Cardiac septum (tissue), 1 donor: ENCODE data around the gene CNTN4. TPM values are rescaled to one million over a fixed set of nuclear protein-coding genes. Genes with fewer than 3 reads are reported as not detected.

Source experiments
- DNase-seq: peaks from one replicate; pipeline ENCODE4 v3.0.0-alpha.2; 2020; ENCODE audit warnings: low spot score
- intact Hi-C: fragments of 100-400 bp; cut with DNase I; formaldehyde crosslinking; loops from one replicate; pipeline ENCODE4 v1.14.0; 2022
- total RNA-seq: library from RNA; stranded (reverse); fragmentation: NEBNext Ultra II Directional; extraction: Animal tissue kit (Norgen Biotek cat#: 25700); gene quantifications from one replicate; pipeline ENCODE4 v1.2.1, GENCODE V29; 2021
- donor health status: DM: no; HTN: no; CAD: no.

The CNTN4 gene
- total RNA-seq, 1 donor from 2014 or later: 2.8 TPM

DNA sequence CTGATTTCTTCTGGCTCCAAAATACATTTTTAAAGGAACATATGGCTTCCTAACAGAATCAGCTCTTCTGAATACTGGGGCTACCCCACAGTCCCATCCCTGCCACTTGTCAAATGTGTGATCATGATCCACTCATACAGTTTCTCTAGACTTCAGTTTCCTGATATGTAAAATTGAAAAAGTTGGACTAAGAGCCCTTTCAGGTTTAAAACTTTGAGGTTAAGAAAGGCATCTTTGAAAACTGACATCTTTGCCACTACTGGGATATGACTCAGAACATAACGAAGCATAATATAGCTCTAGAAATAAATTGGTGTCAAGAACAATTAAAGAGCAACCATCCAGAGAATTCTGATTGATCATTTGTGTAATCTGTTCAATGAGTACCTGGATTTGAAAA, 763.3 kb downstream of the CNTN4 start:
- no peak for DNase-seq
- intact Hi-C loops: no loop called here

DNA sequence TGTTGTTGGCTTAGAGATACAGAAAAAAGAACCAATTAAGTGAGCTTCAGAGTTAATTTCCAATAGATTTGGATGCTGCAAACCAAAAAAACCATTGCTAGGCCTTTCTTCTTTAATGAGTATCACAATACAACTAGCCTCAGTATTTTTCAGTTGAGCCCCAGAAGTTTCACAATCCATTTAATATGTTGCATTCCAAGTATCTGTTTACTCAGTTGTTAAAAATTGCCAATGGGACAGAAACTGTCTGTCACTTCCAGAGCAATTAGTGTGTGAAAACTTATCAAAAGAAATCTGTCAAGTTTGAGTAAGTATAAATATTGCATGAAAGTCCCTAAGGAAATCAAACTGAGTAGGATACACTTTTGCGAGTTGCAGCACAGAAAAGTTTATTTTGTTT, 763.7 kb downstream of the CNTN4 start:
- DNase-seq: no peak
- intact Hi-C loops: no loop called here

DNA sequence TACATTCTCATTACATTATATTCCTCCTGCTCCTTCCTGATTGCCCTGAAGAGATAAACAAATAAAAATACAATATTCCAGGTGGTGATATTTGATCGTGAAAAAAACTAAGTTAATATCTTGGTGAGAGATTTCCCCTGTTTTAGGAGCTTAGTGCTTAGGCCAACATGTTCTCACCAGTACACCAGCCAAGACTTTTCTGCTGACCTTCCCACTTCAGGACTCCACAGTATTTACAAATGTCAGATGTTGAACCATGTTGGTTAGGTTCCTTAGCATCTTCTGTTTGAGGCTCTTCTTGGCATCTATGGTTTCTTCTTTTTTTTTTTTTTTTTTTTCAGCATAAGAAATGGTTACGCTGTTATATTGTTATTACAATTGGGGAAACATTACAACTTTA, 764.5 kb downstream of the CNTN4 start:
- intact Hi-C loops: no loop called here
- DNase-seq: no peak

DNA sequence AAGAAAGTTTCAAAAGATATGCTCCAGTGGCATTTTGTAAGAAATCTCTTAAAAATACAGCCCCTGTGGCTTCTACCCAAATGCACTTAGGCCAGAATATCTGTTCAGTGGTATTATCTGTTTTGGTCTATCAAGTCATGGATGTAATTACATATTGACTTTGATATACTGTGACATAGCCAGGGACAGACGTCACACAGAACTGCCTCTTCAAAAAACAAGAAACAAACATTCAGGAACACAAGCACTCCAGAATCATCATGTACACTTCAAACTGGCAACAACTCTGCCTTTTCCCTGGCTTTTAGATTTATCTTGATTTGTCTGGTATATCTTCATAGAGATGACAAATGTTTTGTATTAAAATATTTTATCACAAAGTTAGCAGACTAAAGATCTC, 771.2 kb downstream of the CNTN4 start:
- intact Hi-C loops: no loop called here
- no peak for DNase-seq

DNA sequence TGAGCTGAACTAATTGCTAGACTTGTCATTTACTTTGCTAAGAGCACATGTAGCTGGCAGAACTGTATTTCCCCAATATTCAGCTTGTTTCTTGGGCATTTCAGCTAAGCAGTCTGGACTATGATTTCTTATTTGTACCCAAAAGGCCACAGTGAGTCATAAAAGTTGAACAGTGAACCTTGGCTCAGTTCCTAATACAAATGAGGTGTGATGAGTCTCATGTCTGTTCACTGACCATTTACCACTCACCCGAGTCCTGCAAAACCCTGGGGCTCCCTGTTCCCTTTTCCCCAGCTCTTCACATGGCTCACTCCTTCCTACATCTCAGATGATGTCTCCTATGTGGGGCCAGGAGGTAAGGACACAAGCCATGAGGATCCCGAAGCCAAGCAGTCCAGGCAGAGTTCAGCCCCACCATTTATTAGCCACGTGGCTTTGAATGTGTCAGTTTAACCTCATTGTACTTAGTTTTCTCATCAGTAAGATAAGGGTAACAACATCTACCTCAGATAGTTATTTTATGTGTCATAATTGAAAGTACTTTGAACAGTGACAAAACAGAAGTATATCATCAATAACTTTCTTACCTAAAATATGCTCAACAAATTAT, 772.2 kb downstream of the CNTN4 start:
- DNase-seq: no peak
- intact Hi-C loops: no loop called here

DNA sequence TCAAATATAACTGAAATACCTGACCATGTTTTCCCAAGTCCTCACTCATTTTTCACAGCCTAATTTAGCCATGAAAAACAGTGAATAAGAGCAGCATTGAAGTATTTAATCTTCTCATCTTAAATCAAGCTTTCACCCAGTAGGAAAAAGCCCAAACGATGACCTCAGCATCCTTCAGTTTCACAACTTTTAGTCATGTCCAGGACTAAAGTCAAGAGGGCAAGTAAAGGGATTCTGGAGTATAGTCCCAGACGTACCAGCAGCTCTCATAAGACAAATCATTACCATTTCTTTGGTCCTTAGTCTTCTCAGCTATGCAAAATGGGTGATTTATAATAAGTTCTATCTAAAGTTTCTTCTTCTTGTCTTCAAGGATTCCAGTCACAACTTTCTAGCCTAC, 774.2 kb downstream of the CNTN4 start:
- DNase-seq: no peak
- intact Hi-C loops: no loop called here

DNA sequence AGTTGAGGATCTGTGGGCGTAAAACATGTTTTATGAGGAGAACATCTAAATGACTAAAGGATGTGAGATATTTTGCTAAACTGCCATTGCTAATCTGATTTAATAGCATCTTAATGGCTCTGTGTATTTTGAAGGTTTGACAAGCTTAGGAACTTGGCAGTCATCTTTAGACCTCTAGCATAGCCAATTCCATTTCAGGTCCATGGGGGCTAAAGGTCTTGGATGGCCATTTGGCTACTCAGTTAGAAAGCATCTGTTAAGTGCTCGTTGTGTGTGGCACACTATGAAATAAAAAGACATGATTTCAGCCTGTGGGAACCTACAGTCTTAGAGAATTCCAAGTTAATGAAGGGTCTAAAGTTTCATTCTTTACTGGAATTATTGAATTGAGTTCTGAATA, 775.3 kb downstream of the CNTN4 start:
- DNase-seq: no peak
- intact Hi-C loops: no loop called here

DNA sequence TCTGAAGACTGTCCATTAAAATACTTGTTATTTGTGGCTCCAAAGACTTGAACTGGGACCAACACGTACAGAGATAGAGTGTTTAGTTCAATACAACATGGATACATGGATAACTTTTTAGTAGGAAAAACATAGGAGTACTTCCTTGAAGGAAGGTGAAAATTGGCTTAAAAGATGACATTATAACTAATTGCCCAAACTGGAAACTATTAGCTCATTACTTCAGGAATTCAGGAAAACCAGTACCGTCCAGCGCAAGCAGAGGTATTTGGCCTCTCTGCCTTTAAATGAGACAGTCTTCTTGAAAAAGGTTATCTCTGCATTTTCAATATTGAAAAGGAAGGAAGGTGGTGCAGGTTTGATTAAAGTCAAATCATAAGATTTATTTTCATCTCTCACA, 777.0 kb downstream of the CNTN4 start:
- intact Hi-C loops: no loop called here
- DNase-seq: no peak

DNA sequence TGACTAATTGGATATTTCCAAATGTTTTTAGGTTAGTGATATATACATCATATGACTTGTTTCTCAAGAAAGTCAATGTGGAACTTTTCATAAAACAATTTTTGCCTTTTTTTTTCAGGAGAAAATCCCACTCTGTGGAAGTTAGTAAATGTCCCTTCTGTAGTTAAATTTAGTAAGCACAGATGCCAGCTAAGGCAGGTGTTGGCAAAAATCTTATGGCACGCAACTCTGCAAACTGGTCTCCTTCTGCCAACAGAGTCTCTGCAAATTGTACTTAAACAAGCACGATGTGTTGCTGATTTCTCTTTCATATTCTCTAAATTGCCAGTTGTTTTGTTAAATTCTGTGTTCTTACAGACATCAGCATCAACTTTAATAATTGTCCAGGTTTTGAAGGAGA, 777.7 kb downstream of the CNTN4 start:
- DNase-seq: no peak
- intact Hi-C loops: no loop called here

DNA sequence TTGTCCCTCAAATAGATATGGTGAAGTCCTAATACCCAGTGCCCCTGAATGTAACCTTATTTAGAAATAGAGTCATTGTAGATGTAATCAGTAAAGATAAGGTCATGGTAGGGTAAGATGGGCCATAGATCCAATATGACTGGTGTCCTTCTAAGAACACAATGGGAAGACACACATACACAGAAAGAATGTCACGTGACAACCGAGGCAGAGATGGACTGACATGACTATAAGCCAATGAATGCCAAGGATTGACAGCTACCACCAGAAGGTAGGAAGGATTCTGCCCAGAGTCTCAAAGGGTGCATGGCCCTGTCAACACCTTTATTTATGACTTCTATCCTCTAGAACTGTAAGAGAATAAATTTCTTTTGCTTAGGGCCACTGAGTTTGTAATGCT, 780.4 kb downstream of the CNTN4 start:
- no peak for DNase-seq
- intact Hi-C loops: no loop called here

DNA sequence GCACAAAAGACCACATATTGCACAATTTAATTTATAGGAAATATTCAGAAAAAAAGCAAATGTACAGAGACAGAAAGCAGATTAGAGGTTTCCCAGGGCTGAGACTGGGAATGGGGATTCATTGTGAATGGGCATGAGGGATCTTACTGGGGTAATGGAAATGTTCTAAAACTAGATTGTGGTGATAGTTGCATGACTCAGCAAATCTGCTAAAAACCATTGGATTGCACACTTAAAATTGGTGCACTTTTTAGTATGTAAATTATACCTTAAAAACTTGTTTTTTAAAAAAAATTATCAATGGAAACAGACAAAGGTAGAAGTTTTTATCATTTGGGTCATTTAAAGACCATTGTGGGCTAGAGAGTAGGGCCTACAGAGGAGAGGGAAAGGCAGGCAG, 780.9 kb downstream of the CNTN4 start:
- intact Hi-C loops: no loop called here
- DNase-seq: no peak

DNA sequence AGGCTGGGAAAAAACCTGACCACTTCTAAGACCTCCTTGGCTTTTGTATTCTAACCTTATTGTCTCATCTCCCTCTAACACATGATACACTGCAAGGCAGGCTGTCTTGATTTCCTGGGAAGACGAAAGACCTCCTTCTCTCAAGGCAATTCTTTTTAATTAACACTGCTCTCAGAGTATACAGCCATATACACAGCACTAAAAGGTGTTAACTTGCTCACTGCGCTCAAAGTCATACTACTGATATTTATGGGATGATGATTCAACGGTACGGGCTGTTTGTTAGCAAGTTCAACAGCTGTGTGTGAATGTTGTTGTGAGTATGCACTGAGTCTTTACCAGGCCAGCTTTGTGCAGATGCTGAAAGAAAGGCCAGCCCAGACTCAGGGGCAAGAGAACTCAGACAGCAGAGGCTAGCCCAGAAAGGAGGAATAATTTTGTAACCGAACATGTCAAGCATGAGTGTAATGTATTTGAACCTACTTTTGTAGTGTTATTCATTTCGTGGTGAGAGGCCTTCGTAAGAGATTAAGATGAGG, 781.6 kb downstream of the CNTN4 start:
- DNase-seq: no peak

DNA sequence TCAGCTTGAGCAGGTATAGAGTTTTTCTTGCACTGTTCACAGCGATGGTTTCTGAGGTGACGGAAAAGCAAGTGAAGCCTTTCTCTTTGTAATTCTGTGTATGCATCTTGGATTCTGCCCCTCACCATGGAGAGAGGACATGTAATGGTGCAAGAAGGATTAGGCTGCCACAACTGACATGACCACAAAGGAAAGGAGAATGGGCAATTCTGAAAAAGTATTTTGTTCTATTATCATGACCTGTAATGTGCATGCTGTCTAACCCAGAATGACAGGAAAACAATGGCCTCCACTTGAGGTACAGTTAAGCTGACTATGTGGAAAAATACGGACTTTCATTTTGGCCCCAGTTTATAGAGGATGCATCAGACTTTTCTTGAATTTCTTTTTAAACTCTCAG, 784.6 kb downstream of the CNTN4 start:
- DNase-seq: no peak
- intact Hi-C loops: no loop called here

More for the DNA sequence above, 781.6 kb downstream of the CNTN4 start:
- intact Hi-C loops: no loop called here

DNA sequence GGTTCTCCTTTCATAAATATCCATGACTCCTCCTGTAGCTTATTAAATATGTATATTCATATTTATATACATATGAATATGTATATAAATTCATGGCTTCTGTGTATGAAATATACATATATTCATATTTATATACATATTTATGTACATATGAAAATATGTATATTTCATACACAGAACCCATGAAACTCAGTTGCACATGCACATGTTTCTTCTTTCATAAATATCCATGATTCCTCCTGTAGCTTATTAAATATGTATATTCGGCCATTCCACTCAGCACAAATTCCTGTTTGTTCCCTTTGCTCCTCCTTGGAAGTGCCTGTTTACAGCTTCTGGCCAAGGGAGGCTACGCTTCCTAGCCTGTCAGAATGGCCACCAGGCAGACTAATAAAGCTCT, 789.9 kb downstream of the CNTN4 start:
- intact Hi-C loops: no loop called here
- no peak for DNase-seq

DNA sequence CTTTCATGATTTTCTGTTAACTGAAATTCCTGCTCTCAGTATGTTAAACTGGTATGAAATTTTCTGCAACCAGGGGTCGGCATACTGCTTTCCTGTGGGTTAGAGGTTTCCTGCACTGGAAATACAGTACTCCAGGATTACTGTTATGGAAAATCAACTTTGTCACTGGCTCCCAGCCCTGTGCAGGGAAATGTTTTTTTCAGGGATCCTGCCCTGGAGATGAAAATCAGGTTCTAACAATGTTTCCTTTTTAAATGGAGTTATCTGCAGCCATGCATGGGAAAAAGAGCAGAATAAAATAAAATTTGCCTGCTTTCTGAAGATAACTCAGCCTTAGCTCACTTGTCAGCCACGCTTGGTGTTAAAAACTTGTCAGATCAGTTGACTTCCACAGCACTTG, 791.1 kb downstream of the CNTN4 start:
- intact Hi-C loops: no loop called here
- no peak for DNase-seq

DNA sequence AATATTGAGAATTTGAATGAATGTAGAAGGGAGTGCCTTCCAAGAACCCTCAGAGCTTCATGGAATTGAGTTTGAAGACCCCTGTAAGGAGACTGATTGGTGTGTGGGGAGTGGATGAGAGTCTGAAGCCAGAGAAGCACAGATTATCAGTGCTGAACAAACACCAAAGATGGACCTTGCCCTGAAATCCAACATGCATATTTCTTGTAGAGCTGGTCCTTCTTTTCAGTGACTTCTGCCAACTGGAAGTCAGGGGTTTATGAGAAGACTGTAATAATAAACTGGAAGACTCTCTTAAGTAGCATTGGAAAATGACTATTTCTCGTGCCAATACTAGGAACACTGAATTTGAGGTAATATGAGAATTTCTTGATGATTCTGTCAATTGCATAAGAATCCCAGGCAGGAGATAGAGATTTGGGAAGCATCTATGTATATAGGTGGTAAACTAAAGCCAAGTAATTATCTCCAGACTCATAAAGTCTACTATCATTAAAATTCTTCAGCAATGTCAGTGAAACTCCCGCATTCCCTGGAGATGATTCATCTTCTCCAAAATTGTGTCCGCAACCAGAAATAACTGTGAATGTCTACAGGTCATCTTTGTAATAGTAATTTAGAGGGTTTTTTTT, 797.8 kb downstream of the CNTN4 start:
- DNase-seq: no peak
- intact Hi-C loops: no loop called here

DNA sequence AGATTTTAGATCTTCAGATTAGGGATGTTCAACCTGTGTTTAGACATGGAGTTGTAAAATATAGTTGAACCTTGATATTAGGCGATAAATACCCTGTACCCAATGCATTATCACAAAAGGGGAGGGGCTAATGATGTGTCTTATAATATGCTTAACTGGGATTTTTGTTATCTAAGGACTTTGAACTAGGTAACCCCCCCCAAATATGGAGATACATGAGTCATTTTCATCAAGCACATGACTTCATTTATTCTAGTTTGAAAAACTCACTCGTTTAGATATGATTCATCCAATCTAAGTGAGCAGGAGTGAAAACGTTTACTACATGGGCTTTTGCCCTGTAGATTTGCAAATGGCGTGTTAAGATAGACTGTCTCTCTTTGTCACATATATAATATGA, 799.2 kb downstream of the CNTN4 start:
- DNase-seq: no peak
- intact Hi-C loops: no loop called here

DNA sequence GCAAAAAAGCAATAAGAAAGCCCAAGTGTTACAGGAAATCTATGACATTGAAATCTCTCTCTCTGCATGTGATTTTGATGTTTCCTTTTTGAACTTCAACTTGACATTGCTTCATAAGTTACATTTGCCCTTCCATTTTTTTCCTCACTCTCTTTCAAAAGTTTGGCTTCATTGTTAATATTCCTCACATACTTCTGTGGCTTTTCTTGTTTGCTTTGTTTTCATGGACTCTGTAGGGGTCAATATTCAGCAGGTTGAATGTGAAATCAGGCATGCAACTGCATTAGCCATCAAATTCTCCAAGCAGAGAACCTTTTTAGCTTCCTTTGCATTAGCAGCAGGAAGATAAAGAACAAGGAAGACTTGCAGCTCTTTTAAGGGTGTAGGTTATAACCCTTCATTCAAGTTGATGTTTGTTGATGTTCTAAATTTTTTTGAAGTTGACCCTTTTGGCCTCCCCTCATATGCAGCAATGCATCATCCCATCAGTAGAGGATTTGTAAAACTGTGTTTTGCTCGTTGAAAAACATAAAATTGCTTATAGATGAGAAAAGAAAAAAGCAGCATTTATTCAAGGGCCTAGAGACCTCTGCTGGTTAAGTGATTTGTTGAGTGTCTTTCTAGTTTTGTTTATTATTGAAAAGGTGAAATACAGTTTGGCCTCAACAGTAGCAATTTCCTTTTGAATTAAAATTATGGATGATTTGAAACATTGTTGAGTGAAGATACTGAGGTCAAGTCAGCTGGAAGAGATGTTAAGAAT, 800.1 kb downstream of the CNTN4 start:
- DNase-seq: no peak
- intact Hi-C loops: no loop called here

DNA sequence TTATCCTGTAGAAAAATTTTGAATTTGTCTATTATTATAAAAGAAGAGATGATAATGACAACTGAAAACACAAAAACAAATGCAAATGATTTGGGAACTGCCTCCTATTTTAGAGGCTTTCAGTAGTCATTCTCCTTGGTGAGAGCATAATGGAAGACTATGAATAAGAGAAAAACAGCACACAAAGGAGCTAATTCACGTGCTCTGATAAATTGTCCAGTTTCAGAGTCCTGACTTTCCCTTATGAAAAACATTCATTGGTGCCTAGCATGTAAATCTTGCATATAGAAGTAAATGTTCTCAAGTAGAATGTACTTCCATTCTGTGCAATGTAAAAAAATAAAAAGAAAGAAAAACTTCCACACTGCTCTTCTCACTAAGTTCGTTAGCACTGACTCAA, 805.4 kb downstream of the CNTN4 start:
- intact Hi-C loops: no loop called here
- no peak for DNase-seq

DNA sequence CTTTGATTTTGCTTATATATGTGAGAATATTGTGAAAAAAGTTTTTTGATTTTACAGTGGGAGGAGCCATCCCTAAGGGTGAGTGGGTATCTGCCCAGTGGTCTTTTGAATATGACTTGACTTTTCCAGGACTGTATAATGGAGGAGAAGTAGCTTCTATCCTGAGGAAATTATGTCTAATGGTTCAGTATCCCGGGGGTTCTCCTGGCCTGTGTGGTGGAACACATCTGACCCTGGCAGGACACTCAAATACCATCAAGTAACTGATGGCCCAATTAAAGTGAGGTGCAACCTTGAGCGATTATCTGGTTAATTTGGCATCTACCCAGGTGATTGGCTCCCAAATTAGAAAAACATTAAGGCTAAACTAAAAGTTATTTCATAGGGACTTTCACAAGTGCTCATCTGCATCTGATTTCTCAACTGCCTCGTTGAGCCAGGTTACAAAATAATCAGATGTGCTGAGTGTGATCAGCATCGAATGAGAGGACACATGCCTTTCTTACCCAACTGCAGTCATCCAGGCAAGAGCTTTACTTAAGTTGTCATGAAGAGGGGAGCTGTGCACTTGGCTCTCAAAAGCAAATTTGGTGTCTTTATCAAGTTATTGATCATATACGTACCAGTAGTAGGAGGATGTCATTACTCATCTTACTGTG, 810.2 kb downstream of the CNTN4 start:
- intact Hi-C loops: no loop called here
- no peak for DNase-seq
